ENCODE measurements around the gene UBR4.

The UBR4 gene

GRCh38 chr1:19079541-19080472 is 130.3 kb downstream of the UBR4 start:
- Histone ChIP-seq H3K4me1 (ENCODE audit: insufficient read depth, low read length) (no peaks in the 10 kb centered on the region), H3K4me3 (ENCODE audit: low read depth in 1 of 2, low read length in 2 of 2) (no peak overlapping the region), H2AFZ (ENCODE audit: low read depth, low read length) (no peak overlapping the region), H3K4me2 (ENCODE audit: insufficient read depth, low read length) (no peak overlapping the region), H4K20me1 (ENCODE audit: insufficient read depth, low read length) (no peaks in the 10 kb centered on the region), H3K9me3 (ENCODE audit: insufficient read depth, low read length, severe bottlenecking) (no peaks in the 10 kb centered on the region), H3K36me3 (ENCODE audit: insufficient read depth, low read length) (peaks cover 99% of the 10 kb centered on the region), H3K9ac (ENCODE audit: low read depth, low read length) (no peak overlapping the region), H3K27ac (ENCODE audit: low read length) (no peak overlapping the region), H3K27me3 (ENCODE audit: insufficient read depth, low read length, poor library complexity) (no peaks in the 10 kb centered on the region), H3K79me2 (ENCODE audit: insufficient read depth, low read length) (no peaks in the 10 kb centered on the region)
- DNase-seq (no peak), ATAC-seq (ENCODE audit: insufficient read depth, low read depth) (no peak)
- TF ChIP-seq CTCF (IDR thresholded peaks at IDR 0.05; ENCODE audit: borderline replicate concordance, extremely low read depth, low read length, poor library complexity, severe bottlenecking) (no peak), EZH2 (IDR thresholded peaks at IDR 0.05; ENCODE audit: borderline replicate concordance, low read depth, low read length, severe bottlenecking) (no peak)

- H3K4me3 ChIP-seq (ENCODE audit: low read depth in 1 of 2, low read length in 2 of 2), result no peak overlapping the region
- no peak overlapping the region for H3K4me2 ChIP-seq (ENCODE audit: insufficient read depth, low read length)
- no peak for DNase-seq
- TF ChIP-seq CTCF (IDR thresholded peaks at IDR 0.05; ENCODE audit: borderline replicate concordance, extremely low read depth, low read length, poor library complexity, severe bottlenecking), result no peak
- no peak for TF ChIP-seq EZH2 (IDR thresholded peaks at IDR 0.05; ENCODE audit: borderline replicate concordance, low read depth, low read length, severe bottlenecking)
- peaks cover under 1% of the 10 kb centered on the region; the same call in 1 of the 2 replicates for H4K20me1 ChIP-seq (ENCODE audit: insufficient read depth, low read length)
- ATAC-seq (ENCODE audit: insufficient read depth, low read depth), result no peak
- no peak overlapping the region for H2AFZ ChIP-seq (ENCODE audit: low read depth, low read length)
- no peak overlapping the region for H3K27ac ChIP-seq (ENCODE audit: low read length)
- no peaks in the 10 kb centered on the region for H3K79me2 ChIP-seq (ENCODE audit: insufficient read depth, low read length)
- no peaks in the 10 kb centered on the region for H3K27me3 ChIP-seq (ENCODE audit: insufficient read depth, low read length, poor library complexity)
- no peak overlapping the region for H3K9ac ChIP-seq (ENCODE audit: low read depth, low read length)
- no peaks in the 10 kb centered on the region for H3K9me3 ChIP-seq (ENCODE audit: insufficient read depth, low read length, severe bottlenecking)
- peaks cover 99% of the 10 kb centered on the region for H3K36me3 ChIP-seq (ENCODE audit: insufficient read depth, low read length)
- H3K4me1 ChIP-seq (ENCODE audit: insufficient read depth, low read length), result no peaks in the 10 kb centered on the region
These were observed 131.5 kb downstream of the UBR4 start for GRCh38 chr1:19078536-19078935.

GRCh38 chr1:19076841-19077616 is 133.0 kb downstream of the UBR4 start:
- ATAC-seq (ENCODE audit: insufficient read depth, low read depth), result no peak
- Histone ChIP-seq H3K79me2 (ENCODE audit: insufficient read depth, low read length) (no peaks in the 10 kb centered on the region), H3K4me2 (ENCODE audit: insufficient read depth, low read length) (no peak overlapping the region), H3K36me3 (ENCODE audit: insufficient read depth, low read length) (peaks cover 89% of the 10 kb centered on the region), H3K27me3 (ENCODE audit: insufficient read depth, low read length, poor library complexity) (no peaks in the 10 kb centered on the region), H3K4me1 (ENCODE audit: insufficient read depth, low read length) (no peaks in the 10 kb centered on the region), H3K27ac (ENCODE audit: low read length) (no peak overlapping the region), H3K9ac (ENCODE audit: low read depth, low read length) (no peak overlapping the region), H4K20me1 (ENCODE audit: insufficient read depth, low read length) (peaks cover 3% of the 10 kb centered on the region; the same call in 1 of the 2 replicates), H3K4me3 (ENCODE audit: low read depth in 1 of 2, low read length in 2 of 2) (no peak overlapping the region), H2AFZ (ENCODE audit: low read depth, low read length) (no peak overlapping the region), H3K9me3 (ENCODE audit: insufficient read depth, low read length, severe bottlenecking) (no peaks in the 10 kb centered on the region)
- no peak for TF ChIP-seq EZH2 (IDR thresholded peaks at IDR 0.05; ENCODE audit: borderline replicate concordance, low read depth, low read length, severe bottlenecking)
- no peak for DNase-seq
